Liver (tissue), 9 donors: ENCODE measurements around the gene COL4A4. TPM values are rescaled to one million over a fixed set of nuclear protein-coding genes. Genes with fewer than 3 reads are reported as not detected.

ENCODE experiments used
- DNase-seq: peaks from one replicate; pipeline ENCODE4 v3.0.0-alpha.2; 2017; ENCODE audit warnings: low spot score
- H3K27ac ChIP-seq, 2 donors: one replicate each; pipeline ENCODE4 v1.7.0; 2013; ENCODE audit warnings: inconsistent platforms in 2 of 2, low read length in 2 of 2, control low read depth in 1 of 2, low read depth in 1 of 2, mild to moderate bottlenecking in 1 of 2
- H3K27me3 ChIP-seq, 4 donors: one replicate each; pipeline versions ENCODE4 v1.6.1 to v1.7.0; 2013; ENCODE audit warnings: low read length in 3 of 4, inconsistent platforms in 1 of 4, mild to moderate bottlenecking in 1 of 4, moderate library complexity in 1 of 4; ENCODE audit not compliant: control insufficient read depth in 4 of 4, insufficient read depth in 4 of 4
- H3K36me3 ChIP-seq, 4 donors: one replicate each; pipeline versions ENCODE4 v1.6.1 to v1.7.0; 2013; ENCODE audit warnings: low read length in 3 of 4, mild to moderate bottlenecking in 3 of 4, low read depth in 1 of 4, moderate library complexity in 1 of 4; ENCODE audit not compliant: control insufficient read depth in 4 of 4, insufficient read depth in 3 of 4
- H3K4me1 ChIP-seq, 4 donors: one replicate each; pipeline versions ENCODE4 v1.6.1 to v1.7.0; 2013; ENCODE audit warnings: low read length in 3 of 4, mild to moderate bottlenecking in 3 of 4, moderate library complexity in 1 of 4; ENCODE audit not compliant: control insufficient read depth in 4 of 4, insufficient read depth in 4 of 4
- H3K4me3 ChIP-seq, 3 donors: one replicate each; pipeline versions ENCODE4 v1.6.1 to v1.7.0; 2013; ENCODE audit warnings: low read length in 3 of 3, control low read depth in 1 of 3, low read depth in 1 of 3, mild to moderate bottlenecking in 1 of 3
- H3K9ac ChIP-seq, 2 donors: one replicate each; pipeline ENCODE4 v1.7.0; 2013; ENCODE audit warnings: low read length in 2 of 2, mild to moderate bottlenecking in 2 of 2, moderate library complexity in 2 of 2, control low read depth in 1 of 2, low read depth in 1 of 2
- H3K9me3 ChIP-seq, 4 donors: one replicate each; pipeline versions ENCODE4 v1.6.1 to v1.7.0; 2013; ENCODE audit warnings: low read length in 3 of 4; ENCODE audit not compliant: control insufficient read depth in 4 of 4
- EGR1 ChIP-seq, 2 donors: IDR thresholded peaks; 2 replicates each; pipeline ENCODE4 v1.6.1; 2016 to 2018; ENCODE audit warnings: antibody characterized with exemption in 2 of 2, low read depth in 2 of 2
- FOXA2 ChIP-seq: IDR thresholded peaks from 2 replicates; pipeline ENCODE4 v1.6.1; 2016; ENCODE audit warnings: antibody characterized with exemption
- HNF4A ChIP-seq, 2 donors: conservative IDR thresholded peaks; 2 replicates each; pipeline ENCODE4 v1.6.1; 2016; ENCODE audit warnings: antibody characterized with exemption in 2 of 2, mild to moderate bottlenecking in 2 of 2
- JUND ChIP-seq, 2 donors: IDR thresholded peaks; 2 replicates each; pipeline ENCODE4 v1.6.1; 2016; ENCODE audit warnings: antibody characterized with exemption in 2 of 2
- NR2F2 ChIP-seq: IDR thresholded peaks from 2 replicates; pipeline ENCODE4 v1.6.1; 2016; ENCODE audit warnings: antibody characterized with exemption
- RAD21 ChIP-seq, 2 donors: IDR thresholded peaks; 2 replicates each; pipeline ENCODE4 v1.6.1; 2016; ENCODE audit warnings: antibody characterized with exemption in 2 of 2, mild to moderate bottlenecking in 2 of 2
- REST ChIP-seq: IDR thresholded peaks from 2 replicates; pipeline ENCODE4 v1.6.1; 2016; ENCODE audit warnings: antibody characterized with exemption, mild to moderate bottlenecking
- RXRA ChIP-seq, 2 donors: IDR thresholded peaks; 2 replicates each; pipeline ENCODE4 v1.6.1; 2017 to 2018; ENCODE audit warnings: antibody characterized with exemption in 2 of 2, mild to moderate bottlenecking in 1 of 2
- YY1 ChIP-seq: IDR thresholded peaks from 2 replicates; pipeline ENCODE4 v1.6.1; 2016; ENCODE audit warnings: antibody characterized with exemption, mild to moderate bottlenecking
- WGBS: extraction: QIAGEN DNeasy Blood & Tissue Kit; methylation state at CpG from one replicate; pipeline ENCODE4 v1.1.7; 2013; 5-methylcytosine and 5-hydroxymethylcytosine counted together
- polyA plus RNA-seq, 2 donors: library from polyadenylated mRNA; stranded (reverse) in 1 of 2; unstranded in 1 of 2; fragments of 200-250 nt in 1 of 2; fragments of >200 nt in 1 of 2; fragmentation: Nextera tagmentation in 1 of 2; extraction: Ambion mirVana in 1 of 2; gene quantifications; one replicate each; pipeline versions ENCODE4 v1.2.1 to v1.2.3, GENCODE V29; 2013 to 2015
- total RNA-seq, 2 donors: library from RNA; depleted of rRNA; stranded (reverse); fragments of >200 nt; gene quantifications; one replicate each; pipeline ENCODE4 v1.2.3, GENCODE V29; 2014
- TF ChIP-seq, protein P1 (sequence below): IDR thresholded peaks from 2 replicates; pipeline ENCODE4 v1.6.1; 2016; ENCODE audit warnings: antibody characterized with exemption
- TF ChIP-seq, protein P2 (sequence below): IDR thresholded peaks from 2 replicates; pipeline ENCODE4 v1.6.1; 2016; ENCODE audit warnings: antibody characterized with exemption
- TF ChIP-seq, protein P3 (sequence below): IDR thresholded peaks from 2 replicates; pipeline ENCODE4 v1.6.1; 2016; ENCODE audit warnings: antibody characterized with exemption
- donor health status: healthy.
- donor health status: healthy.
- donor health status: healthy.
- donor health status: healthy.
- donor health status: healthy.

The COL4A4 gene
- total and polyA plus RNA-seq, 4 donors = 0.14 to 3.8 (median 0.82) TPM

DNA sequence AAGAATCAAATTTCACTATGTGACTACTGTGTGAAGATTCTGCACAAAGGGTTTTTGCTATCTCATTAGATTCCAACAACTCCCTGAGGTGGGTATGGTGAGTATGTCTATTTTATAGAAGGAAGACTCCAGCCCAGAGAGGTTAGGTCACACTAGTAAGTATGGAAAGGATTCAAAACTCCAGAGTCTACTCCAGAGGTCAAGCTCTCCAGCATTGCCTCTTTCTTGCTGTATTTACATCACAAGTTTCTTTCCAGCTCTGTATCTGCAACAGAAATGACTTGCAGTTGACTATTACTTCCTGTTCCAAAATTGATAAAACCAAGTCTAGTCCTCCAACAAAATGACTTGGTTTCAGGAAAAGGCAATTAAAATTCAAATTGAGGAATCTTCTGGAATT is 2.1 kb downstream of the COL4A4 start (continued):
- TF ChIP-seq, protein P1, sequence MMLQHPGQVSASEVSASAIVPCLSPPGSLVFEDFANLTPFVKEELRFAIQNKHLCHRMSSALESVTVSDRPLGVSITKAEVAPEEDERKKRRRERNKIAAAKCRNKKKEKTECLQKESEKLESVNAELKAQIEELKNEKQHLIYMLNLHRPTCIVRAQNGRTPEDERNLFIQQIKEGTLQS = no peak
- no peak for TF ChIP-seq RAD21 (IDR thresholded peaks at IDR 0.05)

DNA sequence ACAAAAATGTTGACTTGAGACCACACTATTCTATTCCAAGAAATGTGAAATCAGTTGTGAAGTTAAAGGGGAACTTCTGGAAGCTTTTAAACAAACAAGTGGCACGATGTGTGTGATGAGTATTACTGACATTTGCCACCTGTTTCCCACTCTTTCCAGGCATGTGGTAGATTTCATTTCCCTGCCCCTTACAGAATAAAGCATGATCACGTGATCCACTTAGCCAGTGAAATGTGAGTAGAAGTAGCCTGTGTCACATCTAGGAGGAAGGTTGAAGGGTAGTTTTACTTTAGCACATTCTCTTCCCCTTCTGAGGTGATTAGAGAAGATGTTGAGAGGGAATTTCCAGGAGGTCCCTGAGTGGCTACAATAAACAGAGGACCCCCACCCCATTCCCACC is 3.8 kb downstream of the COL4A4 start:
- DNase-seq = no peak

More for the DNA sequence above, 3.8 kb downstream of the COL4A4 start:
- no peak for TF ChIP-seq JUND (IDR thresholded peaks at IDR 0.05)
- TF ChIP-seq, protein P2, sequence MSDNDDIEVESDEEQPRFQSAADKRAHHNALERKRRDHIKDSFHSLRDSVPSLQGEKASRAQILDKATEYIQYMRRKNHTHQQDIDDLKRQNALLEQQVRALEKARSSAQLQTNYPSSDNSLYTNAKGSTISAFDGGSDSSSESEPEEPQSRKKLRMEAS = no peak
- no peak for TF ChIP-seq RAD21 (IDR thresholded peaks at IDR 0.05)
- TF ChIP-seq RXRA (IDR thresholded peaks at IDR 0.05) = no peak
- TF ChIP-seq HNF4A (conservative IDR thresholded peaks at IDR 0.05) = no peak
- TF ChIP-seq YY1 = no peak
- no peak for TF ChIP-seq NR2F2
- no peak for TF ChIP-seq REST
- TF ChIP-seq, protein P1 = no peak
- no peak for TF ChIP-seq FOXA2
- TF ChIP-seq, protein P3, sequence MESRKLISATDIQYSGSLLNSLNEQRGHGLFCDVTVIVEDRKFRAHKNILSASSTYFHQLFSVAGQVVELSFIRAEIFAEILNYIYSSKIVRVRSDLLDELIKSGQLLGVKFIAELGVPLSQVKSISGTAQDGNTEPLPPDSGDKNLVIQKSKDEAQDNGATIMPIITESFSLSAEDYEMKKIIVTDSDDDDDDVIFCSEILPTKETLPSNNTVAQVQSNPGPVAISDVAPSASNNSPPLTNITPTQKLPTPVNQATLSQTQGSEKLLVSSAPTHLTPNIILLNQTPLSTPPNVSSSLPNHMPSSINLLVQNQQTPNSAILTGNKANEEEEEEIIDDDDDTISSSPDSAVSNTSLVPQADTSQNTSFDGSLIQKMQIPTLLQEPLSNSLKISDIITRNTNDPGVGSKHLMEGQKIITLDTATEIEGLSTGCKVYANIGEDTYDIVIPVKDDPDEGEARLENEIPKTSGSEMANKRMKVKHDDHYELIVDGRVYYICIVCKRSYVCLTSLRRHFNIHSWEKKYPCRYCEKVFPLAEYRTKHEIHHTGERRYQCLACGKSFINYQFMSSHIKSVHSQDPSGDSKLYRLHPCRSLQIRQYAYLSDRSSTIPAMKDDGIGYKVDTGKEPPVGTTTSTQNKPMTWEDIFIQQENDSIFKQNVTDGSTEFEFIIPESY = no peak
- TF ChIP-seq EGR1 (IDR thresholded peaks at IDR 0.05; ENCODE audit: low read depth in 2 of 2) = no peak
- Histone ChIP-seq H3K9ac (no peak overlapping the region), H3K4me1 (peaks cover 11 to 18% (median 14%) of the 10 kb centered on the region in 4 donors), H3K27ac (no peak overlapping the region), H3K27me3 (peaks cover 0 to 4% (median 1%) of the 10 kb centered on the region in 4 donors), H3K4me3 (no peak overlapping the region), H3K9me3 (peaks cover 0 to 3% (median 0%) of the 10 kb centered on the region in 4 donors), H3K36me3 (no peaks in the 10 kb centered on the region)
- whole genome bisulfite sequencing = 57% methylated on average over 2 of the region's 2 CpGs
